Retinal pigment epithelial cell (primary cell): ENCODE results near the gene GALNT18.

ENCODE experiments used
- DNase-seq: peaks from one replicate; pipeline ENCODE4 v3.0.0-alpha.2; 2010; ENCODE audit warnings: low read depth
- H3K4me3 ChIP-seq: 2 replicates; pipeline ENCODE4 v1.5.1; 2011; ENCODE audit warnings: mild to moderate bottlenecking, low read length, control low read depth, moderate library complexity
- TF ChIP-seq, protein P1 (sequence below): conservative IDR thresholded peaks from 2 replicates; pipeline ENCODE4 v1.5.1; 2011; ENCODE audit warnings: low read depth, low read length, control low read depth, inconsistent platforms

GALNT18 gene

DNA sequence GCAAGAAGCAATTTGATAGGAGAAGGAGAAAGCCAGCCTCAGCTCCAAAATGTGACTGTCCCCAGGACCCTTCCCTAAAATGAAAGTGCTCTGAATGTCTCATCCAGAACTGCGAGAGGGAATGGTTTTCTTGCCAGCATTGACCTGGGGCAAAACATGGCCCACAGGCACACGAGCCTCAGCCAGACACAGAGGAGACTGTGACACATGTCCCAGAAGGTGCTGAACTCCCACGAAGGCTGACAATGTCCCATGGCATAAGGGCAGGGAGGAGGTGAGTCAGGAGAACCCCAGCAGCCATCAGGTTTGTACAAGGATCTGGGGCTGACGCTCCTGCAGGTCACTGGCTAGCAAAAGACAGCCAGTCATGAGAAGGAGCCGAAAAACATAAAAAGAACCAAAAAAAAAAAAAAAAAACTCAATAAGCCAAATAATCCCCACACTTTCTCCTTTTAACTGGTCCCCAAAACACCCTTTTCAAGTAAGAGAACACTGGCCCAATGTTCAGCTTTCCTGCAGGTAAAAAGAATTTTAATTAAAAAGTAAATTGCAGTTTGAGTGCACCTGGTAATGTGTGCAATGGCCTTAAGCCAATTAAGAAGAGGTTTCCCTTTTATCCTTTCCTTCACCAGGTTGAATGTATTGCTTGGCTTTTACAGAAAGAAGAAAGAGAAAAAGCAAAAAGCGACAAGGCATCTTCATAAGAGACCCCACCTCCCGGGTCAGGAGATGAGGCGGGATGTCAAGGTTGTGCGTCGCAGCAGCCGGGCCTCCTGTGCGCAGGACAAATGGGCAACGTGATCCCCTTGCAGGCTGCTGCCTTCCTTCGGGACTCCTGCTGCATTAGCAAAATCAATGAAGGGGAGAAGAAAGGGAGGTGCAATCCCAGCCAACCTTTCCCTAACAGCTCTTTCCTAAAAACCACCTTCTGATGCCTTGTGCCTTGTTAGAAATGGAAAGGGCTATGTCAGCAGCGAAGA lies 43.6 kb downstream of the GALNT18 start:
- DNase-seq: no peak
- no peak overlapping the region for H3K4me3 ChIP-seq
- TF ChIP-seq, protein P1, sequence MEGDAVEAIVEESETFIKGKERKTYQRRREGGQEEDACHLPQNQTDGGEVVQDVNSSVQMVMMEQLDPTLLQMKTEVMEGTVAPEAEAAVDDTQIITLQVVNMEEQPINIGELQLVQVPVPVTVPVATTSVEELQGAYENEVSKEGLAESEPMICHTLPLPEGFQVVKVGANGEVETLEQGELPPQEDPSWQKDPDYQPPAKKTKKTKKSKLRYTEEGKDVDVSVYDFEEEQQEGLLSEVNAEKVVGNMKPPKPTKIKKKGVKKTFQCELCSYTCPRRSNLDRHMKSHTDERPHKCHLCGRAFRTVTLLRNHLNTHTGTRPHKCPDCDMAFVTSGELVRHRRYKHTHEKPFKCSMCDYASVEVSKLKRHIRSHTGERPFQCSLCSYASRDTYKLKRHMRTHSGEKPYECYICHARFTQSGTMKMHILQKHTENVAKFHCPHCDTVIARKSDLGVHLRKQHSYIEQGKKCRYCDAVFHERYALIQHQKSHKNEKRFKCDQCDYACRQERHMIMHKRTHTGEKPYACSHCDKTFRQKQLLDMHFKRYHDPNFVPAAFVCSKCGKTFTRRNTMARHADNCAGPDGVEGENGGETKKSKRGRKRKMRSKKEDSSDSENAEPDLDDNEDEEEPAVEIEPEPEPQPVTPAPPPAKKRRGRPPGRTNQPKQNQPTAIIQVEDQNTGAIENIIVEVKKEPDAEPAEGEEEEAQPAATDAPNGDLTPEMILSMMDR: no peak

DNA sequence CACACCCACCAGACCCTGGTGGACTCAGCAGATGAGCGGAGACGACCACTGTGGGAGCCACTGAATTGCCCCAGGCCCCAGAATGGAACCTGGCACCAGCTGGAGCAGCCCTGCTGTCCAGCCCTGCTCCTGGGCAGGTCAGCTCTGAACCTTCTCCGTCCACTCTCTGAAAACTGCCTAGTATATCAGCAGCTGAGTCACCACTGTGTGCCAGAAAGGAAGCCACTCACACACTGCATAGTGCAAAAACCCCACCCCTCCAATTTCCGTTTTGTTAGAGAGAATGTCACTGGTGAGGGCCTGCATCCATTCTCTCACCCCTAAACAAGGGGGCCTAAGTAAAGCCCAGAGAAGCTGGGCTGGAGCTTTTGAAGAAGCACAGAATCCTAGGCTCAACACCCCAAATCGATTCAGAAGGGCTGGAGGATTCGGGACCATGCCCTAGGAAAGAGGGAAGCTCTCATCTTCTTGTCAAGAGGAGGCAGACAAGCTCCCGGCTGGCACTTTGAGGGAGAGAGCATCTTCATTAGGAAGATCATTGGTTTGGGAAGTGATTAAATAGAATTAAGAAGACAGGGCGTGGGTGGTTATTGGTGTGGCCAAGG lies 44.5 kb downstream of the GALNT18 start:
- no peak overlapping the region for H3K4me3 ChIP-seq
- no peak for DNase-seq
- TF ChIP-seq, protein P1: no peak

- DNase-seq: no peak
- TF ChIP-seq, protein P1: no peak
- H3K4me3 ChIP-seq: no peak overlapping the region
Observed at GRCh38 chr11:11574373-11575287, 47.2 kb downstream of the GALNT18 start.

DNA sequence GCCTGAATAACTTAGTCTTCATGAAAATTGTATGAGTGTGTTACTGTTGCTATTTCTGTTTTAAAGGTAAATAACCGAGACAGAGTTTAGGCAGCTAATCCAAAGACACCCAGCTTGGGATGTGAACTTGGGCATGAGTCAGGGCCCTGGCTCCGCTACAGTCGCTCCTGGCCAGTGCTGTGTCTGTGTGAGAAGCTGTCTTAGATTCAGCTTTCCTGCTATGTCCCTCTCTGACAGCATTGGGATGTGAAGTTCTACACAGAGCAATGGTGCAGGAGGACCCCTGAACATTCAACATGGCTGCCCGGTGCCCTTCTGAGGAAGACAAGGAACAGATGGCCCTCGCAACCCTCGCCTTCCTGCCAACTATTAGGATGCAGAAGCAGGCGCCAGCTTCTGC lies 49.4 kb downstream of the GALNT18 start:
- DNase-seq: no peak
- H3K4me3 ChIP-seq: no peak overlapping the region

DNA sequence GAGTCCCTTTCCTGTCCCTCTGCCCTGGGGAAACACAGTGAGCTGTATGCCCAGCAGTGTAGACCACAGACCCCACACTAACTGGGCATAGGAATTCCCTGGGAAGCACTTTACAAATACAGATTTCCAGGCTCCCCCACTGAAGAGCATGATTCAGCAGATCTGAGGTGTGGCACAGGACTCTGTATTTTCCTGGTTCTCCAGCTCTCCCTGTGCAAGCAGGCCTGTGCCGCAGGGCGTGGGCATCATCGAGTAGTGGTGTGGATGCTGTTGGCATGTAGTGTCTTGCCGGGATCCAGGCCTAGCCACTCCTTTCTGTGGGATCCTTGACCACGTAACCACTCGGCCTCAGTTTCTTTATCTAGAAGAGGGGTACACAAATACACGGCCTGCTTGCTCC lies 49.9 kb downstream of the GALNT18 start:
- no peak for DNase-seq
- TF ChIP-seq, protein P1: no peak
- no peak overlapping the region for H3K4me3 ChIP-seq

More for the DNA sequence above, 49.4 kb downstream of the GALNT18 start:
- TF ChIP-seq, protein P1: no peak

- DNase-seq: no peak
- H3K4me3 ChIP-seq: no peak overlapping the region
- TF ChIP-seq, protein P1: no peak
Observed at GRCh38 chr11:11570823-11571222, 51.0 kb downstream of the GALNT18 start.
